HFFc6 (cell line): ENCODE measurements around the gene MIOX. TPM values are rescaled to one million over a fixed set of nuclear protein-coding genes. Genes with fewer than 3 reads are reported as not detected.
A peak's percentile ranks its signal among the peaks of the same experiment; 100 is the strongest.

Experiments used
- DNase-seq: peaks from one replicate; pipeline ENCODE4 v3.0.0-alpha.2; 2018
- H3K27ac Mint-ChIP-seq: 2 replicates; pipeline ENCODE4 v1.8.0; 2020; ENCODE audit warnings: mild to moderate bottlenecking, mixed read lengths
- H3K27me3 Mint-ChIP-seq: 2 replicates; pipeline ENCODE4 v1.8.0; 2021; ENCODE audit warnings: mild to moderate bottlenecking, moderate library complexity, mixed read lengths; ENCODE audit not compliant: insufficient read depth
- H3K36me3 Mint-ChIP-seq: 2 replicates; pipeline ENCODE4 v1.8.0; 2021; ENCODE audit warnings: low read depth, mixed read lengths
- H3K4me1 Mint-ChIP-seq: 2 replicates; pipeline ENCODE4 v1.8.0; 2020; ENCODE audit warnings: low read depth, mixed read lengths
- H3K4me3 Mint-ChIP-seq: 2 replicates; pipeline ENCODE4 v1.8.0; 2020; ENCODE audit warnings: mild to moderate bottlenecking, moderate library complexity, mixed read lengths
- H3K9me3 Mint-ChIP-seq: 2 replicates; pipeline ENCODE4 v1.8.0; 2020; ENCODE audit warnings: mild to moderate bottlenecking, mixed read lengths
- CTCF ChIP-seq: fragments of 200-600 bp; sonication (generic); IDR thresholded peaks from 2 replicates; pipeline ENCODE4 v1.5.0; 2021; ENCODE audit warnings: antibody characterized with exemption, mild to moderate bottlenecking
- total RNA-seq, 6 experiments: library from RNA; stranded (reverse); fragmentation: NEBNext Ultra II Directional; extraction: Animal tissue kit (Norgen Biotek cat#: 25700); gene quantifications; 2 replicates in 1 of 6; 3 replicates in 5 of 6; pipeline ENCODE4 v1.2.3, GENCODE V29; 2021

The MIOX gene
- total RNA-seq, 6 experiments from 2014 or later: not detected

- no peaks in the 10 kb centered on the region for H3K36me3 Mint-ChIP-seq
- H3K27ac Mint-ChIP-seq: peak within 1 kb of the TSS; percentile 83
- no peak for TF ChIP-seq CTCF
- H3K9me3 Mint-ChIP-seq: no peaks in the 10 kb centered on the region
- DNase-seq: peak; percentile 91
- H3K27me3 Mint-ChIP-seq: no peaks in the 10 kb centered on the region
- peak within 1 kb of the TSS; percentile 95 for H3K4me3 Mint-ChIP-seq
- peaks cover 12% of the 10 kb centered on the region for H3K4me1 Mint-ChIP-seq
These were observed 21.6 kb downstream of the MIOX start, which contains the start of gene NCAPH2 for GRCh38 chr22:50507991-50508884. Gene NCAPH2 (plus strand): TSS chr22:50508224. CDS start chr22:50508338, 114 bp downstream.

GRCh38 chr22:50508897-50509296 is 22.2 kb downstream of the MIOX start:
- Mint-ChIP-seq H3K36me3 (no peaks in the 10 kb centered on the region), H3K9me3 (no peaks in the 10 kb centered on the region), H3K27ac (peak overlapping the region; percentile 83), H3K4me1 (peaks cover 12% of the 10 kb centered on the region), H3K27me3 (no peaks in the 10 kb centered on the region), H3K4me3 (peak overlapping the region; percentile 94)
- TF ChIP-seq CTCF: no peak
- no peak for DNase-seq

- Mint-ChIP-seq H3K27me3 (no peaks in the 10 kb centered on the region), H3K27ac (no peak overlapping the region), H3K4me3 (no peak overlapping the region), H3K9me3 (no peaks in the 10 kb centered on the region), H3K36me3 (peaks cover 4% of the 10 kb centered on the region; the same call in 1 of the 2 replicates), H3K4me1 (peaks cover 12% of the 10 kb centered on the region)
- no peak for TF ChIP-seq CTCF
- DNase-seq: no peak
These were observed 26.5 kb downstream of the MIOX start for GRCh38 chr22:50513175-50513574.

GRCh38 chr22:50516068-50516467 is 29.4 kb downstream of the MIOX start:
- no peaks in the 10 kb centered on the region for H3K9me3 Mint-ChIP-seq
- TF ChIP-seq CTCF: no peak
- H3K4me3 Mint-ChIP-seq: no peak overlapping the region
- no peak overlapping the region for H3K27ac Mint-ChIP-seq
- no peaks in the 10 kb centered on the region for H3K4me1 Mint-ChIP-seq
- DNase-seq: no peak
- peaks cover 11% of the 10 kb centered on the region; the same call in 1 of the 2 replicates for H3K36me3 Mint-ChIP-seq
- H3K27me3 Mint-ChIP-seq: no peaks in the 10 kb centered on the region

GRCh38 chr22:50516891-50517290 is 30.2 kb downstream of the MIOX start:
- no peaks in the 10 kb centered on the region for H3K27me3 Mint-ChIP-seq
- no peaks in the 10 kb centered on the region for H3K9me3 Mint-ChIP-seq
- H3K4me3 Mint-ChIP-seq: no peak overlapping the region
- no peak for TF ChIP-seq CTCF
- no peak overlapping the region for H3K27ac Mint-ChIP-seq
- DNase-seq: no peak
- H3K36me3 Mint-ChIP-seq: peaks cover 11% of the 10 kb centered on the region; the same call in 1 of the 2 replicates
- no peaks in the 10 kb centered on the region for H3K4me1 Mint-ChIP-seq
